Stimulated activated CD4-positive, alpha-beta T cell treated with anti-CD3 and anti-CD28 coated beads, Interleukin-12 subunit alpha, Interleukin-12 subunit beta, amount 100 ng/mL, for 48 hours (primary cell): ENCODE data around the gene PTGDS.

Experiments used
- DNase-seq, 3 donors: peaks; one replicate each; pipeline ENCODE4 v3.0.0-alpha.2; 2020; ENCODE audit warnings: low read depth in 2 of 3, low spot score in 1 of 3

The PTGDS gene

GRCh38 chr9:137021568-137021978, 44.3 kb downstream of the PTGDS start:
- no peak for DNase-seq

GRCh38 chr9:137021979-137022661, 44.8 kb downstream of the PTGDS start:
- peak; percentile 67 to 74 (median 71) for DNase-seq

DNA sequence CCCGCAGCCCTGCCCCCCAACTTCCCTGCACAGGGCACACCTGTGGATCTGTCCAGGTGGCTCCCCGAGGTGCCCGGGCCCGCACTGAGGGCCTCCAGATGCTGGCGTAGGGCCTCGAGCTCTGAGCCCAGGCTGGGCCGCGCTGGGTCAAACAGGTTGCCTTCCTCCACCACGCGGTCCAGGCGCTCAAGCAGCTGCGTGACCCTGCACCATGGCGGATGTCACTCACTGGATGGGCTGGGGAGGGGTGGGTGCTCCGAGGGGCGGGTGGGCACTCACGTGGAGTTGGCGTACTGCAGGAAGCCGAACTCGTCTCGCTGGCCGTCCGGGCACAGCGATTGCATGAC, 45.3 kb downstream of the PTGDS start:
- no peak for DNase-seq

DNA sequence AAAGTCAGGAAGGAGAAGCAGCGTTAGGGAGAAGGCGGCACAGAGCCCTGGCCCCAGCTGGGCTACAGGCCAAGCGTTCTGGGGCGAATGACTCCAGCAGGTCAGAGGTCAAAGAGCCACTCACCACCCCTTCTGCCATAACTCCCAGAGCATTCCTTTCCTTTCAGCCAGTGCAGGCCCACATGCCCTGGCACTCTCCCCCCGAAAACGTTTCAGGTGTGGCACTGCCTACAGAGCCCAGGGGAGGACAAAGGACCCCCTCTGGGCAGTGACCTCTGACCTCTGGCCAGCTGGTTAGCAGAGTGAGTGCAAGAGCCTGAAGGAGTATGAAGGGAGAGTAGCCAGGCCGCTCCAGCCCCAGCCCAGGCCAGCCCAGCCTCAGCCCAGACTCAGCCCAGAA, 45.9 kb downstream of the PTGDS start:
- DNase-seq = no peak

DNA sequence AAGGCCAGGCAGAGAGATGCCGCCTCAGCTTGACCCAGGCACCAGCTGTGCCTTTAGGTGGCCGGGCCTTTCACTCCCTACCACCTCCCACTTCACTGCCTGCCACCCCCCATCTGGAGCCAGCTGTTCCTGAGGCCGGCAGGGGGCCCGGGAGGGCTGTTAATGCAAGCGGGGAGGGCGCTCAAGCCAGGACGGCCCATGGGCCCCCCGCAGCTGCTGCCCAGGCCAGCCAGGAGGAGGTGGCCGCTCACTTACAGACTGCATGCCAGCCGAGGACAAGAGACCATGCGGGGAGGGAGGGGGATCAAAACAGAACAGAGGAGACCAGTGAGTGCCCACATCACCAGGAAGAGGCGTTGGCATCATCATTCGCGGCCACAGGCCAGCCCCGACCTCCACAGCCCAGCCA, 46.3 kb downstream of the PTGDS start:
- DNase-seq = no peak

DNA sequence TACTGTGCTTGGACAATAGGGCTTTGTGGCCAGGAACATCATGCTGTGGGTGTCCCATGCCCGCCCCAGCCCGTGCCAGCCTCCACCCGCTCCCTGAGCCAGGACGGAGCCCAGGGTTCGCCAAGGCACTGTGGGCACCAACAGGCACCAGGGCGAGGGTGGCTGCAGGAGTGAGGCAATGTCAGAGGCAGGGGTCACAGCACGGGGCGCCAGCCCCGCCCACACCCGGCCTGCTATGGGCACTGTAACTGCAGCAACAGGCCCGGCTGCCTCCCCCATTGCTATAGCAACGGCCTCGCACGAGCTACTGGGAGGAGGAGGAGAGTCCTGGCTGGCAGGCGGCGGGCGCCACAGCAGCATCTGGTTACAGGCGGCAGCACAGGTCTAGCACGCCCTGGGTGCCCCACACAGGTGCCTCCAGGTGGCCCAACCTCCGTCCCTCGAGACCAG, 48.2 kb downstream of the PTGDS start:
- no peak for DNase-seq

GRCh38 chr9:137026384-137026783, 49.1 kb downstream of the PTGDS start:
- DNase-seq = no peak

- DNase-seq = no peak
Observed at GRCh38 chr9:137026828-137027227, 49.5 kb downstream of the PTGDS start.

GRCh38 chr9:137027369-137028262, 50.3 kb downstream of the PTGDS start, which contains the start of gene ABCA2:
Gene ABCA2 (minus strand): TSS chr9:137028237. CDS start chr9:137028140, 97 bp downstream.
- DNase-seq = no peak

DNA sequence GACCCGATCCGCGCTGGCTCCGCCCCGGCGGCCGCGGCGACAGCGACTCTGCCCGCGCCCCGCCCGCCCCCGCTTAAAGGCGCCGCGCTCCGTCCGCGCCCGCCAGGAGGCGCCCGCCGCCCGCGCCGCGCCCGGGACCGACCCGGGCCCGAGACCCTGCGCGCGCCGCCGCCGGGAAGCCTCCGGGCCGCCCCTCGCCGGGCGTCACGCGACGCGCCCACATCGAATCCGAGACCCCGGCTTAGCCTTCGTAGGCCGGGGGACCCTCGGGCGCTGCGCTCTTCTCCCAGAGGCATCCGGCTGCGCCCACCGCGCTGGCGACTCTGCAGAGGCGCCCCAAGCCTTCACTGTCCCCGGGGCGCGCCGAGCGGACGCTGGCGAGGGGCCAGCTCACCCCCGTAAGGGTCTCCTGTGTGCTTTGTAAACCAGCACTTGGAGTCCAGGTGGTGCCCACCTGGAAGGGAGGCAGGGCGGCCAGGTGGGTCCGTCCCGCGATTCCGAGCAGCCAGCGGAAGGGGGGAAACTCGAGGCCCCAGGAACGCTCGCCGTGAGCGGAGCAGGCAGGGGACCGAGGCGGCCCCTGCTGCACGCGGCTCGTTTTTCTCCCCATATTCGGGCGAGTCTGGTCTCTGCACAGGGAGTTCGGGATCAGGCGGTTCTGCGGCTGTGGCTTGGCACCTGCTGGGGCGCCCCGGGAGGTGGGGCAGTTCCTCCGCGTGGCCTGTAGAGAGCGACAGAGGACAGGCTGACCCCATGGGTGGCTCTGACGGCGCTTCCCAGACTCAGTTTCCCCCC, 51.2 kb downstream of the PTGDS start:
- DNase-seq = peak; percentile 41 to 61 (median 51)

DNA sequence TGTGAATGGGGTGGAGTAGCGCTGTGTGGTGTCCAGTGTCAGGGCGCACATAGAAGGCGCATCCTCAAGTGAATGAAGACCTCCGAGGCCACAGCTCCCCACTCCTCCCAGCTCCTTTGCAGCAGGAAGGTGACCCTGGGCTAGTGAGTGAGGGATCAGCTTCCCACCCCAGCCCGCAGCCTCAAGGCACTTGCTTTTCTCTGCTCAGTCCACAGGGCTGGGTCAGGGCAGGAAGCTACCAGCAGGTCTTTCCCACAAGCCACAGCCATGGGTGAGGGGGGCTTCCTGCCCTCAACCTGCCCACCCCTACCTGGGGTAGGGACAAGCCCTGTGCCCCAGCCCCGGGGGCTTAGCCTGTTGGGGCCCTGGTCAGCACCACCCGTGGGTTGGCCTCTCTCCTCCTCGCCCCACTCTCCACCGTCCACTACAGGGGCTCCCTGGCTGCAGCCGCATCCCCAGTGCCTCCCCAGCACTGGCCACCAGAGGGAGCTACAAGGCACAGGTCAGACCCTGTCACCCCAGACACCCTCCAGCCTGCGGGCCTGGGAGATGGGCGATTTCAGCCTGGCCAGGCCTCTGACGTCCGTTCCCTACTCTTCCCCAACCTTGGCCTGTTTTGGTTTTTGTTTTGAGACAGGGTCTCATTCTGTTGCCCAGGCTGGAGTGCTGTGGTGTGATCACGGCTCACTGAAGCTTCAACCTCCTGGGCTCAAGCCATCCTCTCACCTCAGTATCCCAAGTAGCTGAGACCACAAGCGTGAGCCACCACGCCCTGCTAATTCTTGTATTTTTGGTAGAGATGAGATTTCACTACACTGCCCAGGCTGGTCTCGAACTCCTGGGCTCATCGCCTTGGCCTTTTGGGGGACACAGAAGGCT, 52.0 kb downstream of the PTGDS start:
- DNase-seq = peak; percentile 42 to 84 (median 72)

- DNase-seq = no peak
Observed at GRCh38 chr9:137030006-137030405, 52.7 kb downstream of the PTGDS start.

DNA sequence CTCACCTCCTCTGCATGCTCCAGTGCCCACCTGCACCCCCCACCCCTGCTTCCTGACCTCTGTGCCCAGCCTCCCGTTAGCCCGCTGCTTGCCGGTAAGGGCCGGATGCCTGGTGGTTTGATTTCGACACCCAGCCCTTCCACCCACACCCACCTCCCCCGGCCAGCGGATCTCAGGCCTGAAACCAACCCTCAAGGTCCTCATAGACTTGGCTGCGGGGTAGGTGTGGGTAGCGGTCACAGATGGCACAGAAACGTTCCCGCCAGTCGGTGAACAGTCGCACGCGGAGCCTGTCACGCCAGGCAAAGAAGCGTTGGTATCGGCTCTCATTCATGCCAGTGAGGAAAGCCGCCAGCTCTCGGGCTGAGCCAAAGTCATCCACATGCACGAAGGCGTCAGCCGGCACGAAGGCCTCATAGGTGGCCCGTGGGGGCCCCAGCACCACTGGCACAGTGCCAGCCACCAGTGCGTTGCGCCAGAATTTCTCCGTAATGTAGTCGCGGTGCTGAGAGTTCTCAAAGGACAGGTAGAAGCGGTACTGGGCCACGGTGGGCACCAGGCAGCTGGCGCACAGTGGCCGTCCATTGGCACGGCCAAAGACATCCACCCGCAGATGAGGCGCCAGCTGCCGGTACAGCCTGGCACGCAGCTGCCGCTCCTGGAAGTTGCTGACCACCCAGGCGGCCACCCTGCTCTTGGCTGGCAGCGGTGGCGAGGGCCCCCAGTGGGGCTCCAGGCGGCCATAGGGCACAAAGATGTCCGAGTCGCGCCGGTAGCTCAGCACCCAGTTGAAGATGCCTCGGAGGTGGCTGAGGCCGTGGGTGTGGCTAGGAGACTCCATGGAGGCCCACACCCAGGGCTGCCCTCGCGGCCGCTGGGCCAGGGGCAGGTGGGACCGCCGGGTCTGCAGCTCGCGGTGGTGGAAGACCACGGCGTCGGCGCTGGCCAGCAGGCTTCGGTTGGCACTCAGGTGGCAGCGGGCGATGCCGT, 53.5 kb downstream of the PTGDS start:
- DNase-seq = peak; percentile 30 to 42 (median 30)
